ENCODE data around the gene TNFAIP8L2.
"Not testable (repeated sequence)": the region's sequence is repeated elsewhere in the genome, so short reads cannot be mapped to it uniquely, and the experiment has no call there.

TNFAIP8L2 gene

GRCh38 chr1:151146072-151146411, 10.4 kb upstream of the TNFAIP8L2 start:
- DNase-seq (ENCODE audit: low read depth): no peak

- peak; percentile 82 for DNase-seq (ENCODE audit: low read depth)
These were observed 9.9 kb upstream of the TNFAIP8L2 start, which contains the start of gene SEMA6C for GRCh38 chr1:151146412-151147131. Gene SEMA6C (minus strand): TSS chr1:151146631. CDS start chr1:151142621, 4,010 bp downstream.

- no peak for DNase-seq (ENCODE audit: low read depth)
These were observed 9.3 kb upstream of the TNFAIP8L2 start for GRCh38 chr1:151147132-151147503.

- no peak for DNase-seq (ENCODE audit: low read depth)
These were observed 8.8 kb upstream of the TNFAIP8L2 start for GRCh38 chr1:151147665-151148064.

GRCh38 chr1:151157067-151157531, 650 bp downstream of the TNFAIP8L2 start:
- DNase-seq (ENCODE audit: low read depth): no peak

GRCh38 chr1:151158326-151158725, 1.9 kb downstream of the TNFAIP8L2 start:
- DNase-seq (ENCODE audit: low read depth): no peak

GRCh38 chr1:151158751-151159251, 2.4 kb downstream of the TNFAIP8L2 start:
- DNase-seq (ENCODE audit: low read depth): no peak

GRCh38 chr1:151159373-151159772, 2.9 kb downstream of the TNFAIP8L2 start:
- DNase-seq (ENCODE audit: low read depth): no peak

GRCh38 chr1:151164732-151165280, 8.4 kb downstream of the TNFAIP8L2 start:
- no peak for DNase-seq (ENCODE audit: low read depth)

GRCh38 chr1:151165281-151165737, 8.9 kb downstream of the TNFAIP8L2 start:
- DNase-seq (ENCODE audit: low read depth): no peak

- DNase-seq (ENCODE audit: low read depth): peak; percentile 94
These were observed 9.5 kb downstream of the TNFAIP8L2 start, which contains the start of the genes LYSMD1 and SCNM1 for GRCh38 chr1:151165738-151166504. Gene LYSMD1 (minus strand): TSS chr1:151165902. CDS start chr1:151165258, 644 bp downstream. Gene SCNM1 (plus strand): TSS chr1:151166144. CDS start chr1:151166153, 9 bp downstream.

GRCh38 chr1:151166505-151166956, 10.1 kb downstream of the TNFAIP8L2 start:
- DNase-seq (ENCODE audit: low read depth): no peak

- DNase-seq (ENCODE audit: low read depth): no peak
These were observed 10.7 kb downstream of the TNFAIP8L2 start for GRCh38 chr1:151167116-151167515.

GRCh38 chr1:151171190-151171589, 14.7 kb downstream of the TNFAIP8L2 start:
- DNase-seq (ENCODE audit: low read depth): no peak

- DNase-seq (ENCODE audit: low read depth): no peak
These were observed 18.7 kb downstream of the TNFAIP8L2 start for GRCh38 chr1:151175041-151175741.

GRCh38 chr1:151175863-151176262, 19.4 kb downstream of the TNFAIP8L2 start, which contains the start of gene TMOD4:
Gene TMOD4 (minus strand): TSS chr1:151175981. CDS start chr1:151174875, 1,106 bp downstream.
- DNase-seq (ENCODE audit: low read depth): no peak

GRCh38 chr1:151176514-151177045, 20.1 kb downstream of the TNFAIP8L2 start:
- DNase-seq (ENCODE audit: low read depth): no peak

GRCh38 chr1:151184211-151184610, 27.8 kb downstream of the TNFAIP8L2 start:
- DNase-seq (ENCODE audit: low read depth): no peak

GRCh38 chr1:151187205-151187604, 30.8 kb downstream of the TNFAIP8L2 start:
- no peak for DNase-seq (ENCODE audit: low read depth)

GRCh38 chr1:151188667-151189066, 32.2 kb downstream of the TNFAIP8L2 start:
- DNase-seq (ENCODE audit: low read depth): not testable (repeated sequence)
